HepG2 (cell line): ENCODE results near the gene P2RX6. TPM values are rescaled to one million over a fixed set of nuclear protein-coding genes. Genes with fewer than 3 reads are reported as not detected.

Source experiments
- ATRX ChIP-seq: sonication (generic); formaldehyde crosslinking; IDR thresholded peaks from 2 replicates; pipeline ENCODE4 v1.4.0; 2020; ENCODE audit warnings: missing genetic modification reagents, borderline replicate concordance
- E2F1 ChIP-seq: sonication (generic); formaldehyde crosslinking; IDR thresholded peaks from 2 replicates; pipeline ENCODE4 v1.5.0; 2020; ENCODE audit warnings: missing genetic modification reagents
- FOXP1 ChIP-seq, 2 experiments: fragments of 450-650 bp in 1 of 2; IDR thresholded peaks; 2 replicates each; pipeline ENCODE4 v1.6.1; 2017 to 2018; ENCODE audit warnings: antibody characterized with exemption in 1 of 2
- GZF1 ChIP-seq: sonication (generic); formaldehyde crosslinking; IDR thresholded peaks from 2 replicates; pipeline ENCODE4 v1.5.1; 2020; ENCODE audit warnings: mild to moderate bottlenecking, missing genetic modification reagents
- HIC2 ChIP-seq: sonication (generic); formaldehyde crosslinking; IDR thresholded peaks from 2 replicates; pipeline ENCODE4 v1.9.0; 2022; ENCODE audit warnings: low read depth, missing genetic modification reagents
- KDM2A ChIP-seq: sonication (generic); formaldehyde crosslinking; IDR thresholded peaks from 2 replicates; pipeline ENCODE4 v1.4.0; 2020; ENCODE audit warnings: low read depth, missing genetic modification reagents, borderline replicate concordance
- KDM3A ChIP-seq: IDR thresholded peaks from 2 replicates; pipeline ENCODE4 v1.6.1; 2018; ENCODE audit warnings: low read depth, missing compliant biosample characterization
- KLF12 ChIP-seq: sonication (generic); formaldehyde crosslinking; IDR thresholded peaks from 2 replicates; pipeline ENCODE4 v1.4.0; 2020; ENCODE audit warnings: missing genetic modification reagents, borderline replicate concordance
- PATZ1 ChIP-seq: sonication (generic); formaldehyde crosslinking; IDR thresholded peaks from 2 replicates; pipeline ENCODE4 v1.4.0; 2020; ENCODE audit warnings: missing genetic modification reagents
- SCMH1 ChIP-seq: sonication (generic); formaldehyde crosslinking; IDR thresholded peaks from 2 replicates; pipeline ENCODE4 v1.9.0; 2021; ENCODE audit warnings: missing genetic modification reagents, mild to moderate bottlenecking, borderline replicate concordance
- SMAD9 ChIP-seq: sonication (generic); formaldehyde crosslinking; IDR thresholded peaks from 2 replicates; pipeline ENCODE4 v1.5.1; 2020; ENCODE audit warnings: mild to moderate bottlenecking, missing genetic modification reagents
- TEAD3 ChIP-seq: optimal IDR thresholded peaks from 2 replicates; pipeline ENCODE3; 2016; ENCODE audit warnings: borderline replicate concordance
- TFDP2 ChIP-seq: sonication (generic); formaldehyde crosslinking; IDR thresholded peaks from 2 replicates; pipeline ENCODE4 v1.4.0; 2020; ENCODE audit warnings: missing genetic modification reagents
- THAP11 ChIP-seq: IDR thresholded peaks from 2 replicates; pipeline ENCODE4 v1.6.1; 2016; ENCODE audit warnings: missing biosample characterization, missing genetic modification reagents
- THAP7 ChIP-seq: sonication (generic); formaldehyde crosslinking; IDR thresholded peaks from 2 replicates; pipeline ENCODE4 v1.8.1; 2023; ENCODE audit warnings: mild to moderate bottlenecking, missing genetic modification reagents
- TP53 ChIP-seq: sonication (generic); formaldehyde crosslinking; conservative IDR thresholded peaks from 2 replicates; pipeline ENCODE4 v1.4.0; 2020; ENCODE audit warnings: missing genetic modification reagents
- ZC3H13 ChIP-seq: sonication (generic); formaldehyde crosslinking; IDR thresholded peaks from 2 replicates; pipeline ENCODE4 v1.8.1; 2023; ENCODE audit warnings: mild to moderate bottlenecking, missing genetic modification reagents, moderate library complexity
- ZFP1 ChIP-seq: IDR thresholded peaks from 2 replicates; pipeline ENCODE4 v1.6.1; 2016
- ZGPAT ChIP-seq: IDR thresholded peaks from 2 replicates; pipeline ENCODE4 v1.6.1; 2016; ENCODE audit warnings: mild to moderate bottlenecking
- ZNF10 ChIP-seq: sonication (generic); formaldehyde crosslinking; IDR thresholded peaks from 2 replicates; pipeline ENCODE4 v1.4.0; 2020; ENCODE audit warnings: mild to moderate bottlenecking, low read depth, missing genetic modification reagents, borderline replicate concordance
- ZNF143 ChIP-seq: sonication (generic); formaldehyde crosslinking; IDR thresholded peaks from 2 replicates; pipeline ENCODE4 v1.4.0; 2020; ENCODE audit warnings: missing genetic modification reagents
- ZNF629 ChIP-seq: sonication (generic); formaldehyde crosslinking; conservative IDR thresholded peaks from 2 replicates; pipeline ENCODE4 v1.5.0; 2020; ENCODE audit warnings: missing genetic modification reagents
- ZNF703 ChIP-seq: sonication (generic); formaldehyde crosslinking; IDR thresholded peaks from 2 replicates; pipeline ENCODE4 v1.5.1; 2020; ENCODE audit warnings: missing genetic modification reagents, mild to moderate bottlenecking, moderate library complexity, borderline replicate concordance
- ZSCAN25 ChIP-seq: sonication (generic); formaldehyde crosslinking; IDR thresholded peaks from 2 replicates; pipeline ENCODE4 v1.8.0; 2022; ENCODE audit warnings: mild to moderate bottlenecking, missing genetic modification reagents
- polyA plus RNA-seq, 8 experiments: library from polyadenylated mRNA; depleted of rRNA in 3 of 8; stranded (reverse) in 7 of 8; unstranded in 1 of 8; fragments of >200 nt; fragmentation: Illumina TruSeq in 4 of 8; extraction: Trizol in 4 of 8; gene quantifications; 2 replicates each; pipeline versions ENCODE4 v1.2.1 to v1.2.3, GENCODE V29; 2011 to 2016; ENCODE audit warnings: low read depth in 4 of 8, missing spikeins in 1 of 8, mixed read lengths in 1 of 8; ENCODE audit not compliant: insufficient read depth in 1 of 8
- total RNA-seq, 5 experiments: library from RNA; depleted of rRNA; stranded (reverse); fragments of >200 nt; fragmentation: Illumina TruSeq; extraction: Trizol; gene quantifications; 2 replicates each; pipeline ENCODE4 v1.2.3, GENCODE V29; 2016; ENCODE audit warnings: low read depth in 1 of 5

The P2RX6 gene
- total and polyA plus RNA-seq, 2 of the 13 experiments (the other 11 are each of a cell fraction or from before 2014, with no cell fraction given), result 0.04 to 0.12 TPM

- TF ChIP-seq ZNF143 (CRISPR knock-in tag), result no peak
- TF ChIP-seq KLF12, result no peak
- no peak for TF ChIP-seq HIC2 (CRISPR knock-in tag)
- TF ChIP-seq E2F1 (CRISPR knock-in tag), result no peak
- no peak for TF ChIP-seq GZF1 (CRISPR knock-in tag)
- TF ChIP-seq SCMH1, result no peak
- no peak for TF ChIP-seq PATZ1 (CRISPR knock-in tag)
- TF ChIP-seq KDM2A (CRISPR knock-in tag), result no peak
- no peak for TF ChIP-seq THAP11 (CRISPR knock-in tag)
- TF ChIP-seq ZSCAN25 (CRISPR knock-in tag), result no peak
- no peak for TF ChIP-seq ATRX (CRISPR knock-in tag)
- no peak for TF ChIP-seq SMAD9 (CRISPR knock-in tag)
- TF ChIP-seq THAP7 (CRISPR knock-in tag), result peak; percentile 22; the same call in 1 of the 2 replicates
- TF ChIP-seq TP53 (CRISPR knock-in tag), result no peak
- TF ChIP-seq TEAD3 (CRISPR knock-in tag), result no peak
- no peak for TF ChIP-seq ZNF10 (CRISPR knock-in tag)
- peak; percentile 67; the same call in 1 of the 2 replicates for TF ChIP-seq ZC3H13 (CRISPR knock-in tag)
- TF ChIP-seq ZNF703 (CRISPR knock-in tag), result no peak
- no peak for TF ChIP-seq KDM3A (CRISPR knock-in tag)
- no peak for TF ChIP-seq ZGPAT (CRISPR knock-in tag)
- TF ChIP-seq ZFP1, result no peak
- TF ChIP-seq ZNF629 (CRISPR knock-in tag), result no peak
- no peak for TF ChIP-seq TFDP2
- TF ChIP-seq FOXP1 (IDR thresholded peaks at IDR 0.05), result no peak
- no peak for TF ChIP-seq FOXP1 (CRISPR knock-in tag; IDR thresholded peaks at IDR 0.05)
Measured at GRCh38 chr22:20980523-20980922, 34.4 kb upstream of the P2RX6 start (continued).
